ENCODE measurements around the gene MDN1.

- no peak for TF ChIP-seq POLR2AphosphoS5 (IDR thresholded peaks at IDR 0.05)
- TF ChIP-seq, protein P1, sequence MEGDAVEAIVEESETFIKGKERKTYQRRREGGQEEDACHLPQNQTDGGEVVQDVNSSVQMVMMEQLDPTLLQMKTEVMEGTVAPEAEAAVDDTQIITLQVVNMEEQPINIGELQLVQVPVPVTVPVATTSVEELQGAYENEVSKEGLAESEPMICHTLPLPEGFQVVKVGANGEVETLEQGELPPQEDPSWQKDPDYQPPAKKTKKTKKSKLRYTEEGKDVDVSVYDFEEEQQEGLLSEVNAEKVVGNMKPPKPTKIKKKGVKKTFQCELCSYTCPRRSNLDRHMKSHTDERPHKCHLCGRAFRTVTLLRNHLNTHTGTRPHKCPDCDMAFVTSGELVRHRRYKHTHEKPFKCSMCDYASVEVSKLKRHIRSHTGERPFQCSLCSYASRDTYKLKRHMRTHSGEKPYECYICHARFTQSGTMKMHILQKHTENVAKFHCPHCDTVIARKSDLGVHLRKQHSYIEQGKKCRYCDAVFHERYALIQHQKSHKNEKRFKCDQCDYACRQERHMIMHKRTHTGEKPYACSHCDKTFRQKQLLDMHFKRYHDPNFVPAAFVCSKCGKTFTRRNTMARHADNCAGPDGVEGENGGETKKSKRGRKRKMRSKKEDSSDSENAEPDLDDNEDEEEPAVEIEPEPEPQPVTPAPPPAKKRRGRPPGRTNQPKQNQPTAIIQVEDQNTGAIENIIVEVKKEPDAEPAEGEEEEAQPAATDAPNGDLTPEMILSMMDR (IDR thresholded peaks at IDR 0.05), result no peak
Observed at GRCh38 chr6:89615882-89616281, 203.7 kb downstream of the MDN1 start.

All from stomach (tissue), 4 donors.